GM04503 (cell line): ENCODE measurements around the gene TOR1B.
"Not testable (repeated sequence)": the region's sequence is repeated elsewhere in the genome, so short reads cannot be mapped to it uniquely, and the experiment has no call there.

Experiments used
- DNase-seq: peaks from one replicate; pipeline ENCODE4 v3.0.0-alpha.2; 2012; ENCODE audit warnings: low read depth

The TOR1B gene

DNA sequence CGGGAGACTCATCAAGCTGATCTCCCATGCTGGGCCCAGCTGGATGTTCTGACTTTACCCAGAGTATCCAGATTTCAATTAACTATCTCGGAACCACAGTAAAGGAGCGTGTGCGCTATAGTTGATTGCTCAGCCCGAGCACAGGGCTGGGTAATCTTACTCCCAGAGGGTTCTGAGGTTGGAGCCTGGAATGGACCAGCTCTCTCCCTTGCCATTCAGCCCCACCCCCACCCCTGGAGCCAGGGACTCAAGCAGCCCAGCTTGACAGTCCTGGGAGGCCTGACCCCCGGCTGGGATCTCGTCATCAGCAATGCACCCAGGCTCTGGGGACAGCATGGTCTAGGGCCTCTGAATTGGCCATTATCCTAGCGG is 26.4 kb upstream of the TOR1B start:
- no peak for DNase-seq

DNA sequence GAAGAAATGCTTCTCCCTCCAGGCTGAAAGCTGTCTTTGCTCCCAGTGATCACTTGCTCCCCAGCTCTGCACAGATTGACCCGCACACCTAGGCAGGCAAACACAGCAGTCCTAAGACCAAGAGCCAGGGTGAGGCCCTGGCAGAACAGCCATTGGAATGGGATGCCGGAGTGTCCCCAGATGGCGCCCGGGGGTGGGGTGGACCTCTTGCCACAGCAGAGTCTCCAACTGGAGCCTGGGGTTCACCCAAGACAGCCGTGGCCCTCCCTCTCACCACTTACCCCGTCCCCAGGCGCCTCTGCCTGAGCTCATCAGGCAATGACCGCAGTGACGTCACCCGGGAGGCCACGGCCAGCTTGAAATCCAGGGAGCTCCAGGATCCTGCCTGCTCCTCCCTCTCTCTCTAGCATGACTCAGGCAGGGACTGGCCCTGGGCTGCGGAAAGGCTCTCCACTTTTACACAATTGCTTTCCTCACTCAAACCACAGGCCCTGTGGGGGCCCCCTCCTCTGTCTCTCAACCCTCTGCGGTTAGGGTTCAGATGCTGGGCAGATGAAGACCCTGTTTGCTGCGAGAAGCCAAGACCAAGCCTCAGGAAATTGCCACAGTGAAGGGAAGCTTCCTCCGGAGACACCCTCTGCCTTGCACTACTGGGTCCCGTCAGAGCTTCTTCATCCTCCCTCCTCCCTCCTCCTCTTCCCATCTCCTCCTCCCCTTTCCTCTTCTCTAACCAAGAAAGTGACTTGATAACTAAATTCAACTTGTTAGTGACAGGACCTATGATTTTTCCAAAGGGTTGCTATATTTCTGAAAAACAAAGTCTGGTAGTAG is 25.8 kb upstream of the TOR1B start:
- DNase-seq, result peak; percentile 97

DNA sequence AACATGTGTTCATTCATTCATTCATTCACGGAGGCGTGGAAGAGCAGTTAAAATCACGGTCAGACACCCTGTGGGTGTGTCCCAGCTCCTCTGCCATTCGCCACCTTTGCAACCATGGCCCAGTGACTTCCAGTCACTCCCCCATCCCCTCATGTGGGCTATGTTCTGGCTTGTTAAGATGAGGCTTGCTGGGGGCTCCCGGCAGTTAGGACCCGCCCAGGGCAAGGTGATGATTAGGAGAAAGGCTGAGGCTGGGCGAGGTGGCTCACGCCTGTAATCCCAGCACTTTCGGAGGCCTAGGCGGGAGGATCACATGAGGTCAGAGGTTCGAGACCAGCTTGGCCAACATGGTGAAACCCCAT is 25.2 kb upstream of the TOR1B start:
- DNase-seq, result no peak

DNA sequence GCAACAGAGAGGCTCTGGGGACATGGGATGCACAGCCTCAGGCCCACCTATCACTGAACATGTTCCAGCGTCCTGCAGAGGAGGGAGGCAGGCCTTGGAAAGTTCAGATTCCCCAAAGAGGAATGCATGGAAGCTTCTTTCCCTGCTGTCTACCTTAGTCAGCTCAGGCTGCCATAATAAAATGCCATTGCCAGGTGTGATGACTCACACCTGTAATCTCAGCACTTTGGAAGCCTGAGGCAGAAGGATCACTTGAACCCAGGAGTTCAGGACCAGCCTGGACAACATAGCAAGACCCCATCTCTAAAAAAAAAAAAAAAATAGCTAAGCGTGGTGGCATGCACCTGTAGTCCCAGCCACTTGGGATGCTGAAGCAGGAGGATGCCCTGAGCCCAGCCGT is 24.5 kb upstream of the TOR1B start:
- DNase-seq, result no peak

DNA sequence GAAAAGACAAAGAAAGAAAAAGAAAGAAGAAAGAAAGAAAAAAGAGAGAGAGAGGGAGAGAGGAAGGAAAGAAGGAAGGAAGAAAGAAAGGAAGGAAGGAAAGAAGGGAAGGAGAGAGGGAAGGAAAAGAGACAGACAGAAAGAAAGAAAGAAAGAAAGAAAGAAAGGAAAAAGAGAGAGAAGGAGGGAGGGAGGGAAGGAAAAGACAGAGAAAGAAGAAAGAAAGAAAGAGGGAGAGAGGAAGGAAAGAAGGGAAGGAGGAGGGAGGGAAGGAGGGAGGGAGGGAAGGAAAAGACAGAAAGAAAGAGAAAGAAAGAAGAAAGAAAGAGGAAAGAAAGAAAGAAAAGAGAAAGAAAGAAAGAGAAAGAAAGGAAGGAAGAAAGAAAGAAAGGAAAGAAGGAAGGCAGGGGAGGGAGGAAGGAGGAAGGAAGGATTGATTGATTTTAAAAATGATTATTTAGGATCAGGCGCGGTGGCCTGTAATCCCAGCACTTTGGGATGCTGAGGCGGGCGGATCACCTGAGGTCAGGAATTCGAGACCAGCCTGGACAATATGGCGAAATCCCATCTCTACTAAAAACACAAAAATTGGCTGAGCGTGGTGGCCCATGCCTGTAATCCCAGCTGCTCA is 23.3 kb upstream of the TOR1B start:
- DNase-seq, result no peak

DNA sequence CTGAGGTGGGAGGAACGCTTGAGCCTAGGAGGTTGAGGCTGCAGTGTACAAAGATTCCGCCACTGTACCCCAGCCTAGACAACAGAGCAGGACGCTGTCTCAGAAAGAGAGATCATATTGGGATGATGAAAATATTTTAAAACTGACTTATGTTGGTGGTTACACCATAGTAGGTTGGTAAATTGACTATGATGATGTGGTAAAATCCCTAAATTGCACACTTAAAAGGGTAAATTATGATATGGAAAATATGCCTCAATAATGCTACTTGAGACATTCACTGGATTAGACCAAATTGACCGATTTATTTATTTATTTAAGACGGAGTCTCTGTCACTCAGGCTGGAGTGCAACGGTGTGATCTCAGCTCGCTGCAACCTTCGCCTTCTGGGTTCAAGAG is 21.9 kb upstream of the TOR1B start:
- DNase-seq, result no peak

DNA sequence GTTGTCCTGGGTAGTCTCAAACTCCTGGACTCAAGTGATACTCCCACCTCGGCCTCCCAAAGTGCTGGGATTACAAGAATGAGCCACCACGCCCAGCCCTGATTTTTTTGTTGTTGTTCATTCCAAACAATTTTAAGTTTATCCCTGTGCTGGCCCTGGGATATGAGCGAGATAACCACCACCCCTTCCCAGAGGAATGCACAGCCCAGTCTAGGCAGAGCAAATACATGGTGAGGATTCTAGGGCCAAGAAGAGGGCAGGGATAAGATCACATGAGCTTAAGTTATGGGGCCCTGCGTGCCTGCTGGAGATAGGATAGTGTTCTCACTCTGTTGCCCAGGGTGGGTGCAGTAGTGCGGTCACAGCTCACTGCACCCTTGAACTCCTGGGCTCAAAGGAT is 21.0 kb upstream of the TOR1B start:
- no peak for DNase-seq

DNA sequence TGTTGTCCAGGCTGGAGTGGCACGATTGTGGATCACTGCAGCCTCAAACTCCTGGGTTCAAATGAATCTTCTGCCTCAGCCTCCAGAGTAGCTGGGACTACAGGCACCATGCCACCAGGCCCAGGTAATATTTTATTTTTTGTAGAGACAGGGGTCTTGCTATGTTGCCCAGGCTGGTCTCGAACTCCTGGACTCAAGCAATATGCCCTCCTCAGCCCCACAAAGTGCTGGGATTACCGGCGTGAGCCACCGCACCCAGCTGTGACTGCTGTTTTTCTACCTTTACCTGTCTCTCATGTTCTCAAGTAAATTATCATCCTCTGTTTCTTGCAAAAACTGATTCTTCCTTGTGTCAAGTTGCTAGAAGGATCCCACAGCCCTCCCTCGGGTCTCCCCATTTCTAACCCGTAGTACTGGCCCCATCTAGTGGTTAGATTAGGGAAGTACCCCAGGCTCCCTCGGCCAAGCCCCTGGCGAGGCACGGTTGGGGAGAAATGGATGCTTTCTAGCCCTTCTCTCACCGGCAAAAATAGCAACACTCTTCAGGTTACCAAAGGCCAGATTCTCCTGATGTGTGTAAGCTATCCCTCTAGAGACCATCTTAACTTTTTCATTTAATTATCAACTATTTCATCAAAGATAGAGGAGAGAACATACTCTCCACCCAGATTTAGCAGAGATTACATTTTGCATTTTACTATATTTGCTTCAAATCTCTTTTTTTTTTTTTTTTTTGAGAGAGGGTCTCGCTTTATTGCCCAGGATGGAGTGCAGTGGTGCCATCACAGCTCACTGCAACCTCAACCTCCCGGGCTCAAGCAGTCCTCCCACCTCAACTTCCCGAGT is 19.2 kb upstream of the TOR1B start:
- DNase-seq, result no peak

DNA sequence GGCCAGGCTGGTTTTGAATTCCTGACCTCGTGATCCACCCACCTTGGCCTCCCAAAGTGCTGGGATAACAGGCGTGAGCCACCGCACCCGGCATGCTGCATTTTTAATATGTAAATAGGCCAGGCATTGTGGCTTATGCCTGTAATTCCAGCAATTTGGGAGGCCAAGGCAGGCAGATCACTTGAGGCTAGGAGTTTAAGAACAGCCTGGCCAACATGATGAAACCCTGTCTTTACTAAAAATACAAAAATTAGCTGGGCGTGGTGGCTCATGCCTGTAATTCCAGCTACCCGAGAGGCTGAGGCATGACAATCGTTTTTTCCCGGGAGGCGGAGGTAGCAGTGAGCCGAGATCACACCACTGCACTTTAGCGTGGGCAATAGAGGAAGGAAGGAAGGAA is 18.0 kb upstream of the TOR1B start:
- not testable (repeated sequence) for DNase-seq

DNA sequence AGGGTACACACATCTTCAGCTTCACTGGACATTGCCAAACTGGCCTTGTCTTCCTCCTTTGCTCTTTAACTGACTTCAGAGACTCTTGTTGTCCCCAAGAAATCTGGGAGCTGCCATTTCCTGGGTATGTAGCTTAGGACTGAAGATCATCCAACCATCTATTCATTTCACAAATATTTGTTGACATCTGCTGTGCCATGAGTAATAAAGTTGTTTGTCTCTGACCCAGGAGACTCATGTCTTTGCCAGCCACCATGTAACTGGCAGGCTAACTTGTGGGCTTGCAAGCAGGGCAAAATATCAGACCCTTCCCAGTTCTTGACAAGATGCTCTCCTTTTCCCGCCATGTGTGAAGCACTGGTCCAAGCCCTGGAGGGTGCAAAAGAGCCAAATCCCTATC is 17.1 kb upstream of the TOR1B start:
- no peak for DNase-seq

DNA sequence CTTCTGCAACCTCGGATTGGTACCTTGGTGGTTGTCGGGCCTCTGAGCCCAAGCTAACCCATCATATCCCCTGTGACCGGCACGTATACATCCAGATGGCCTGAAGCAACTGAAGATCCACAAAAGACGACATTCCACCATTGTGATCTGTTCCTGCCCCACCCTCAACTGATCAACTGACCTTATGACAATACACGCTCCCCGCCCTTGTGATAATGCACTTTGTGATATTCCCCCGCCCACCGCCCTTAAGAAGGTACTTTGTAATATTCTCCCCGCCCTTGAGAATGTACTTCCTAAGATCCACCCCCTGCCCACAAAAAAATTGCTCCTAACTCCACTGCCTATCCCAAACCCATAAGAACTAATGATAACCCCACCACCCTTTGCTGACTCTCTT is 16.5 kb upstream of the TOR1B start:
- no peak for DNase-seq

DNA sequence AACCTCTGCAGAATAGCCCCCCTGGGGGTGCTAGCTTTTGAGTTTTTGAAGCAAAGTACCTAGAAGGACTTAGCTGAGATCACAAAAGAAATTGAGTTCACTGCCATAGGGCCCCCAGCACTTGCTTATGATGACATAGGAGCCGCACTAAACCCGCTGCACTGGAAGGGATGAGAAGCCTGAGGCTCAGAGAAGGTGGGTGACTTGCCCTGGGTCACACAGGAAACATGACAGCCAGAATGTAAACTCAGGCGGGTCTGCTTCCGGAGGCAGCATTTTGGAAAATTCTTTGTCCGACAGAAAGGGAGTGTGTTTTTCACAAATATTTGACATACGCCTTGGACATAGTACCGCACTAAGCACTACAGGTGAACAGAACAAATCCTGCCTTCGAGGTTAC is 8.4 kb upstream of the TOR1B start:
- DNase-seq, result no peak

DNA sequence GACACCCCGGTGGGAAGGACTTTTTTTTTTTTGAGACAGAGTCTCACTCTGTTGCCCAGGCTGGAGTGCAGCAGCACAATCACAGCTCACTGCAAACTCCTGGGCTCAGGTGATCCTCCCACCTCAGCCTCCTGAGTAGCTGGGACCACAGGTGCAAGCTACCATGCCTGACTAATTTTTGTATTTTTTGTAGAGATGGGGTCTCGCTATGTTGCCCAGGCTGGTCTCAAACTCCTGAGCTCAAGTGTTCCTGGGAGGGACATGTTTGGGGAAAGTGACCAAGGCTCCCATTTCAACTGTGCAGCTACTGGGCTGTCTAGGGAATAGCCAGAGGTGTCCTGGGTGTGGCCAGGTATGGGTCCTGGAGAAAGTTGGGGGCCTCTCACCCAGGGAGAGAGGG is 7.0 kb upstream of the TOR1B start:
- not testable (repeated sequence) for DNase-seq

DNA sequence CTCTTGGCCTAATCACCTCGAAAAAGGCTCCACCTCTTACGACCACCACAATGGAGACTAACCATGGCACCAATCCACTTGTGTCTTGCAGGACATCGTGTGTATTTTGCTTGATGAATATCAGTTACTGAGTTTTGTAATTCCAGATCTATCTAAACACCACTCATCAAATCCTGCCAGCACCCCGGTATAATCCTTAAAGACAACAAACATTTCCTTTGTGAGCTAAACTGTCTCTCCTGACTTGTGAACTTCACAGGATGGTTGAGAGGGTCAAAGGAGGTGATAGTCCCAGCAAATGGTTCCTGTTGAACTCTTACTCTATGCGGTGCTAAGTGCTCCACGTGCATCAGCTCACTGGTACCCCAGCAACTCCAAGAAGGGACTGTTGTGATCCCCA is 4.0 kb upstream of the TOR1B start:
- no peak for DNase-seq

DNA sequence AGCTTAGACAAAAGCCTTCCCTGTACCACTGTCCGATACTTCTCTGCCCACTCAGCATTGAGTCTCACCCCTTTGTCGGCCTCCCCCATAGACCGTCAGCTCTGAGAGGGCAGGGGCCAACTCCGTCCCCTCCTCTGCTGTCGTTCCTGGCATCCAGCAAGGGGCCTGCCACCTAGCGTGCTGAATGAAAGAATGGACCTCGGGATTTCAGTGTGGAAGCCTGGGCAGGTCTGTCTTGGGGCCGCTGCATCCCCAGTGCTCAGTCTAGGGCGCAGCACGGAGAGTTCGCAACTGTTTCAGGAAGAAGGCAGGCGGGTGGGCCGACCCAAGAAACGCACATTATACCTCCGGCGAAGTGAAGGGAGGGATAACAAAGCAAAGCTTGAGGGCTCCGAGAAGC is 1.5 kb upstream of the TOR1B start:
- DNase-seq, result no peak

DNA sequence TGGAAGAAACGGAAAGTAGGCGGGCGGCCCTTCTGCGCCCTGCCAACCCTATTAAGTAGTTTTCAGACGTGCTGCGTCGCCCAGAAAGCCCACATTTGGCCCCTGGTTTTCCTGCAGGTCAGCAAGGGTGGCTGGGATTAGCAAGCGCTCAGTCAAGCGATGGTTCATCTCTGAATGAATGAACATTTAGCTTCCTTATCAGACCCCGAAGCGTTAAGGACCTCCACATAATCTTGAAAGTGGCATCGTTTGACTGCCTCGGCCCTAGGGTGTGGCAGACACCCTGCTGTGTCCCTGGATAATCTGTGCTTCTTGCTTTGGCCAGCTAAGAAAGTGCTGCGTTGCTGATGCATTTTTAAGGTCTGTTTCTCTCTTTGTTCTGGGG is 684 bp downstream of the TOR1B start:
- no peak for DNase-seq

DNA sequence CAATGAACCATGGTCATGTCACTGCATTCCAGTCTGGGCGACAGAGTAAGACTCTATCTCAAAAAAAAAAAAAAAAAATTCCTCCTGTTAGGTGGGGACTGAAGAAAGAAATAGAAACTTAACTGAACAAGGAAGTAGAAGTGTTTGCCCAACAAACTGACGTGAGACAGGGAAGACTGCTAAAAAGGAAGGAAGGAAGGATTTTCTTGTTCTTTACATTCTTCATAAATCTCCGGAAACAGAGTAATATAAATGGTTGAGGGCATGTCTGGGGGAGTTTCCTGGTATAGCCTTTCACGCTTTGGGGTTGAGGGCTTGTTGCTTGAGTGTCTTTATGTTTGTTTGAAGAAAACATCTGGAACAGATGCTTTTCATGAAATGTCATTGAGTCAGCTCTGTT is 3.1 kb downstream of the TOR1B start:
- DNase-seq, result no peak

DNA sequence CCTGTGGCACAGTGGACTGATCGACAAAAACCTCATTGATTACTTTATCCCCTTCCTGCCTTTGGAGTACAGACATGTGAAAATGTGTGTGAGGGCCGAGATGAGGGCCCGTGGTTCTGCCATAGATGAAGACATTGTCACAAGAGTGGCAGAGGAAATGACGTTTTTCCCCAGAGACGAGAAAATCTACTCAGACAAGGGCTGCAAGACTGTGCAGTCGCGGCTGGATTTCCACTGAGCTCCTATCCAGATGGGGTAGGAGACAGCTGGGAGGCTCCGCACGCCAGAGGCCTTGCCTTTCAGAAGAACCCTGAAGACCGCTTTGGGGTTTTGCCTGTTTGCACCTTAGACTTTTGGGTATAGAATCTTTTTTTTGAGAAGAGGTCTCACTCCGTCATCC is 6.4 kb downstream of the TOR1B start:
- DNase-seq, result no peak

DNA sequence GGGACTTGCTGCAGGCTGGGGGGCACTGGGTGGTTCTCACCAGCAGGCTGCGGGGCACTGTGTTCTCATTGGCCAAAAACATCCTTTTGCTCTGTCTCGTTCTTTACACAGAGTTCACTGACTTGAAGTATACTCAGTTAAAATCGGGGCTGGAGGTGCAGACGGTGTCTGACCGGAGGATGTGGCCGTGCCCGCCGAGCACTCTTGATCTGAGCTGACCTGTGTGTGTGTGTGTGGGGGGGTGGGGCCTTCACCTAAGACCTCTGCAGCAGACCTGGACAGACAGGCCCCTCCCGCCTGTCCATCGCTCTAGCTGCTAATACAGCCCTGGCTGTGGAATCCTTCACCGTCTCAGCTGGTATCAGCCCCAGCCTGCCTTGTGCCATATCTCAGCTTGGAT is 7.1 kb downstream of the TOR1B start:
- no peak for DNase-seq

DNA sequence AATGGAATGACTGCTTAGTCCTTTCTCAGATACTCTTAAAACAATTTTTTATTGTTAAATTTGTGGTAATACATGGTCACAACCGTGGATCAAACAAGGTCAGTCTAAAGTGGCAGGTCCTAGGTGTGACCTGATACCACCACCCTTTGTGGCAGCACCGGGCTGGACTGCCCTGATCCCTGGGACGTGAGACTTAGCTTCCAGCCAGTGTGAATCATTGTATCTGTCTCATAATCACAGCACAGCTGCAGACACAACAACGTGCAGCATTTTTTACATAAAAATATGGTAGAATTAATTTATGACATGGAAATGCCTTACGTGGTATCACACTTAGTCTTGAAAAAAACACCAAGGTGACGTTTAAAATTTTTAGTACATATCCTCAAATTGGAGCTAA is 7.8 kb downstream of the TOR1B start:
- no peak for DNase-seq

DNA sequence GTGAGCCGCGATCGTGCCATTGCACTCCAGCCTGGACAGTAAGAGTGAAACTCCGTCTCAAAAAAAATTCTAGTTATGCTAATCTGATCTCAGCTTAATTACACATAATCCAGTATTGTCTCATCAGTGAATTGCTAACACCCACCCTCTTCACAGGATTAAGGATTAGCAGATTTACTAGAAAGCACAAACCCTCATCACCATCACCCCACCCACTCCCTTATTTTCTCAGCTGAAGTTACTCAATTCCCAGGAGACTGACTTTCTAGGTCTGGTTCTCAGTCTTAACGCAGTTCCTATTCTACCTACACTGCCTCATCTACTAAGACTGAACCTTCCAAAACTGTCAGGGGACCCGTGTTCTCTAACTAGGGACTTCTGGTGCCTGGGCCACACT is 9.0 kb downstream of the TOR1B start:
- DNase-seq, result no peak

DNA sequence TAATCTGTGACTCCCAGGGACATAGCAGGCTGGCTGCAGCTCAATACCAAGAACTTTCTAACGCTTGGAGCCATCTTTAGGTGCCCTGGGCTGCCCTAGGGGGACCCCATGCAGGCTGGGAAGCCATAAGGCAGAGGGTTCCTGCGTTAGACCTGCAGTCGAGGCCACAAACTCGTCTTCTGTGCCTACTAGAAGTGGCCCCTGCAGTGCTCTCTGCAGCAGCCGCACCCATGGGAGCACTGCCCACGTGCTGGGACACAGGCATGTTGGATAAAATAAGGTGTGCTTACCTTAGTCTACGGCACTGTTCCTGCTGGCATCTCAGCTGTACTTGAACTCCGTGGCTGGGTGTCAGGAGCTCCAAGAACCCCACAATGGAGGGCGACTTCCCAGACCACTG is 9.4 kb downstream of the TOR1B start:
- DNase-seq, result no peak

DNA sequence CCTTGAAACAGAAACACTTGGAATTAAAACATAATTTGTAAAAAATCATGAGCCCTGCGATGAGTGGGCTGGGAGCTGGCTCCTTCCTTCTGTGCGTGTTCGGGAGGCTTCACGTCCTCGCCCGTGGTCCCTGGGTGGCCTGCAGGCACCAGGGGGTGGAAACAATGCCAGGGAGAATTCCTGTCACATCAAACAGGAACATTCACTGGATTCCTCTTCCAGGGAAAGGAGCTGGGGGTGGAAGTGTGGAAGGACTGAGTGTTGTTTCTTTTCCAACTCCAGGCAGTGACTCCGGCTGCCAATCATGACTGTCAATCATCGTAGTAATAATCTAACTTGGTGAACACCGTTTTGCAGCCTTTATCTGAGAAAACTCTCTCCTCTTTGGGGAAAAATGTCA is 10.7 kb downstream of the TOR1B start:
- no peak for DNase-seq
